IPS-15b (cell line): ENCODE results near the gene EIF2A.

Experiments
- H3K27me3 ChIP-seq: one replicate; pipeline ENCODE4 v1.6.1; 2013; ENCODE audit warnings: low read length; ENCODE audit not compliant: control insufficient read depth, insufficient read depth
- H3K36me3 ChIP-seq: one replicate; pipeline ENCODE4 v1.6.1; 2013; ENCODE audit warnings: low read length; ENCODE audit not compliant: control insufficient read depth, insufficient read depth
- H3K4me1 ChIP-seq: one replicate; pipeline ENCODE4 v1.6.1; 2013; ENCODE audit warnings: mild to moderate bottlenecking, low read length; ENCODE audit not compliant: control insufficient read depth, insufficient read depth
- H3K4me3 ChIP-seq: one replicate; pipeline ENCODE4 v1.5.1; 2013; ENCODE audit warnings: low read depth, low read length
- H3K9ac ChIP-seq: one replicate; pipeline ENCODE4 v1.6.1; 2013; ENCODE audit warnings: low read depth, mild to moderate bottlenecking, low read length
- H3K9me3 ChIP-seq: one replicate; pipeline ENCODE4 v1.6.1; 2013; ENCODE audit warnings: mild to moderate bottlenecking, low read length; ENCODE audit not compliant: control insufficient read depth, insufficient read depth

EIF2A gene

DNA sequence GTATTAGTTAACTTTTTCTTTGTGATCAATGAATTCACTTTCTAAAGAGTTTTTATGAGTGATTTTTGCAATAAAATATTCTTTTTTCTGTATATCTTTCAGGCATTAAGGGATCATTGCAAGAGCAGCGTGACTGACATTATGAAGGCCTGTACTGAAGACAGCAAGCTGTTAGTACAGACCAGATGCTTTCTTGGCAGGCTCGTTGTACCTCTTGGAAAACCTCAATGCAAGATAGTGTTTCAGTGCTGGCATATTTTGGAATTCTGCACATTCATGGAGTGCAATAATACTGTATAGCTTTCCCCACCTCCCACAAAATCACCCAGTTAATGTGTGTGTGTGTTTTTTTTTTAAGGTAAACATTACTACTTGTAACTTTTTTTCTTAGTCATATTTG lies 81.0 kb downstream of the EIF2A start:
- no peak overlapping the region for H3K9ac ChIP-seq
- no peaks in the 10 kb centered on the region for H3K4me1 ChIP-seq
- H3K4me3 ChIP-seq = no peak overlapping the region
- no peaks in the 10 kb centered on the region for H3K9me3 ChIP-seq
- H3K36me3 ChIP-seq = no peaks in the 10 kb centered on the region
- no peaks in the 10 kb centered on the region for H3K27me3 ChIP-seq

DNA sequence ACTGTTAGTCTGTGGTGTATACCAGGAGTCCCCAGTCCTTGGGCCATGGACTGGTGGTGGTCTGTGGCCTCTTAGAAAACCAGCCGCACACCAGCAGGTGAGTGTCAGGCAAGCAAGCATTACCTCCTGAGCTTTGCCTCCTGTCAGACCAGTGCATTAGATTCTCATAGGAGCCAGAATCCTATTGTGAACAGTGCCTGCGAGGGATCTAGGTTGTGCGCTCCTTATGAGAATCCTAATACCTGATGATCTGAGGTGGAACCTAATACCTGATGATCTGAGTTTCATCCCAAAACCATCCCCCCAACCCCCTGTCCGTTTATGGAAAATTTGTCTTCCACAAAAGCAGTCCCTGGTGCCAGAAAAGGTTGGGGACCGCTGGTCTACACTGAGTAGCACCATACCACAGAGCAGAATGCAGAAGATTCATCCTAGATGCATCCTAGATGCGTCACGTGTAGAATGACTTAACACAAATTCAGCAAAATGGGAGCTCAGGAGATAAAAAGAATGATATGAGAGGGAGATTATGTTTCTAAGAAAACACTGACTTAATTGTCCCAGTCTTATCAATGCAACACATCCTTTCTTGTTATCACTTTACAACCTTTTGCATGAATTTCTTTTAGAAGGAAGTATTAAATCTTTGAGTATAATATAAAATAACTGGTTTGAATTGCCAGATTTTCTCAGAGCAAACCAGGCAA lies 85.1 kb downstream of the EIF2A start:
- Histone ChIP-seq H3K4me3 (no peak overlapping the region), H3K4me1 (peaks cover 9% of the 10 kb centered on the region), H3K9me3 (no peaks in the 10 kb centered on the region), H3K27me3 (no peaks in the 10 kb centered on the region), H3K36me3 (no peaks in the 10 kb centered on the region), H3K9ac (no peak overlapping the region)

DNA sequence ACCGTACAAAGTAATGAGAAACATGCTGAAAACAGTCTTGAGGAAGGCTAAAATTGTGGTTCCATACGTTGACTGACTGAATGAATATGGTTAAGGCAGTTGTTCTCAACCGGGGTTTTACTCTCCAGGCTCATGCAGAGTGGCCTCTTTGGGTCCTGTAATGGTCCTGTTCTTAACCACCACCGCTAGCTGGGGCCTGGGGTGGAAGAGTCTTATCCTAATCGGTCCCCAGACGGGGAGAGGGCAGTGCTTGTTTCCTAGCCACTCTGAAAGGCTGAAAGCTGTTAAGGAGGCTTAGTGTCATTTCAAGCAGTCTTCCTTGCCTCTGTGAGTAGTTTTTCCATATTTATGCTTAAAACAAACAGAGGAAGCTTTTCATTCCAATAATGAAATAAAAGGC lies 88.5 kb downstream of the EIF2A start:
- Histone ChIP-seq H3K4me1 (peaks cover 9% of the 10 kb centered on the region), H3K27me3 (no peaks in the 10 kb centered on the region), H3K9me3 (no peaks in the 10 kb centered on the region), H3K36me3 (no peaks in the 10 kb centered on the region), H3K4me3 (no peak overlapping the region), H3K9ac (no peak overlapping the region)

DNA sequence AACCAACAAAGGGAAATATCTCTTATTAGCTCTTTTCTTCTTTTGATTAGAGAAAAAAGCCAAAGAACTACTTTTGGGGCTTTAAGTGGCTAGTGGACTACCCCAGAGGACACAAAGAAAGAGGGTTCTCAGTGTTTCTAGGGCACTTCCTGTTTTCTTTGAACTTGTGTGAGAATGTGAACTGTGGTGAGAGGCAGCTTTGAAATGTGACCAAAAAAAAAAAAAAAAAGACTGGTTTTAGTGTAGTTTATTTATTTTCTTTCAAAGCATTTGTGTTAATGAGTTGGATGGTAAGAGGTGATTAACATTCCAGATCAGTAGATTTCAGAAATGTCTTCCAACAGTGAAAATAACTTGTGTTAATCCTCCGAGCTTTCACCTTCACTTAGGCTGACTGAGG lies 88.9 kb downstream of the EIF2A start:
- Histone ChIP-seq H3K9ac (no peak overlapping the region), H3K9me3 (no peaks in the 10 kb centered on the region), H3K4me1 (peaks cover 9% of the 10 kb centered on the region), H3K4me3 (no peak overlapping the region), H3K27me3 (no peaks in the 10 kb centered on the region), H3K36me3 (no peaks in the 10 kb centered on the region)
